ENCODE data around the gene RASSF3.
"Not testable (repeated sequence)": the region's sequence is repeated elsewhere in the genome, so short reads cannot be mapped to it uniquely, and the experiment has no call there.

RASSF3 gene

DNA sequence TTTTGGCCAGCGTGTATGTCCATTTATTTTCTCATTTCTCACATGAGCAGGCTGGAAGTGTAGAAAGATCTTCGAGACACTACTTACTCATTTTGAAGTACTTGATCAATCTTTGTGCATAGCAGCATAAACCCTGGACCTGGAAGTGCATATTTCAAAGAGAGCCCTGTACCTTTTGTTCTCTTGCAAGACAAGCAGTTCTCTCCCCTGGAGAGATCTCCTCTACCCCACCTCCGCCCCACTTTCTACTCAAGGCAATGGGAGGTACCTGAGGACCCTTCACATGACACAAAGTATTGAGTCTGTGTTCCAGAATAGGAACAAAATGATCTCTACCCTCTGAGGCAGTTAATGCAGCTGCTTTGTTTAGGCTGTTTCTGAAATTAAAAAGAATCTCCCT is 27.4 kb upstream of the RASSF3 start:
- Histone ChIP-seq H3K4me1 (ENCODE audit: insufficient read depth, poor library complexity, severe bottlenecking) (no peaks in the 10 kb centered on the region), H3K36me3 (ENCODE audit: low read depth) (no peaks in the 10 kb centered on the region), H3K27me3 (ENCODE audit: insufficient read depth, poor library complexity, severe bottlenecking) (no peaks in the 10 kb centered on the region), H3K4me3 (ENCODE audit: severe bottlenecking) (no peak overlapping the region), H3K9me3 (ENCODE audit: severe bottlenecking) (no peaks in the 10 kb centered on the region), H3K27ac (ENCODE audit: poor library complexity, severe bottlenecking) (no peak overlapping the region)
- DNase-seq (ENCODE audit: low spot score) (no peak), ATAC-seq (ENCODE audit: low read depth) (no peak)
- TF ChIP-seq, protein P1, sequence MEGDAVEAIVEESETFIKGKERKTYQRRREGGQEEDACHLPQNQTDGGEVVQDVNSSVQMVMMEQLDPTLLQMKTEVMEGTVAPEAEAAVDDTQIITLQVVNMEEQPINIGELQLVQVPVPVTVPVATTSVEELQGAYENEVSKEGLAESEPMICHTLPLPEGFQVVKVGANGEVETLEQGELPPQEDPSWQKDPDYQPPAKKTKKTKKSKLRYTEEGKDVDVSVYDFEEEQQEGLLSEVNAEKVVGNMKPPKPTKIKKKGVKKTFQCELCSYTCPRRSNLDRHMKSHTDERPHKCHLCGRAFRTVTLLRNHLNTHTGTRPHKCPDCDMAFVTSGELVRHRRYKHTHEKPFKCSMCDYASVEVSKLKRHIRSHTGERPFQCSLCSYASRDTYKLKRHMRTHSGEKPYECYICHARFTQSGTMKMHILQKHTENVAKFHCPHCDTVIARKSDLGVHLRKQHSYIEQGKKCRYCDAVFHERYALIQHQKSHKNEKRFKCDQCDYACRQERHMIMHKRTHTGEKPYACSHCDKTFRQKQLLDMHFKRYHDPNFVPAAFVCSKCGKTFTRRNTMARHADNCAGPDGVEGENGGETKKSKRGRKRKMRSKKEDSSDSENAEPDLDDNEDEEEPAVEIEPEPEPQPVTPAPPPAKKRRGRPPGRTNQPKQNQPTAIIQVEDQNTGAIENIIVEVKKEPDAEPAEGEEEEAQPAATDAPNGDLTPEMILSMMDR (IDR thresholded peaks at IDR 0.05; ENCODE audit: poor library complexity, severe bottlenecking) = no peak

DNA sequence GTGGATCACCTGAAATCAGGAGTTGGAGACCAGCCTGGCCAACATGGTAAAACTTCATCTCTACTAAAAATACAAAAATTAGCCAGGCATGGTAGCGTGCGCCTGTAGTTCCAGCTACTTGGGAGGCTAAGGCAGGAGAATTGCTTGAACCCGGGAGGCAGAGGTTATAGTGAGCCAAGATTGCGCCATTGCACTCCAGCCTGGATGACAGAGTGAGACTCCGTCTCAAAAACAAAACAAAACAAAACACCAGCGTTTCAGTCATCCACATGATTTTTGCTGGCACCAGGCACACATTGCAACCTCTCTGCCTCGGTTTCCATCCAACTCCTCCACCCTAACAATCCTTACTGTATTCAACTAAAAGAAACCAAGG is 26.9 kb upstream of the RASSF3 start:
- not testable (repeated sequence) for H3K4me1 ChIP-seq (ENCODE audit: insufficient read depth, poor library complexity, severe bottlenecking); DNase-seq (ENCODE audit: low spot score); H3K36me3 ChIP-seq (ENCODE audit: low read depth); H3K27me3 ChIP-seq (ENCODE audit: insufficient read depth, poor library complexity, severe bottlenecking); H3K9me3 ChIP-seq (ENCODE audit: severe bottlenecking); H3K27ac ChIP-seq (ENCODE audit: poor library complexity, severe bottlenecking); H3K4me3 ChIP-seq (ENCODE audit: severe bottlenecking); ATAC-seq (ENCODE audit: low read depth)

DNA sequence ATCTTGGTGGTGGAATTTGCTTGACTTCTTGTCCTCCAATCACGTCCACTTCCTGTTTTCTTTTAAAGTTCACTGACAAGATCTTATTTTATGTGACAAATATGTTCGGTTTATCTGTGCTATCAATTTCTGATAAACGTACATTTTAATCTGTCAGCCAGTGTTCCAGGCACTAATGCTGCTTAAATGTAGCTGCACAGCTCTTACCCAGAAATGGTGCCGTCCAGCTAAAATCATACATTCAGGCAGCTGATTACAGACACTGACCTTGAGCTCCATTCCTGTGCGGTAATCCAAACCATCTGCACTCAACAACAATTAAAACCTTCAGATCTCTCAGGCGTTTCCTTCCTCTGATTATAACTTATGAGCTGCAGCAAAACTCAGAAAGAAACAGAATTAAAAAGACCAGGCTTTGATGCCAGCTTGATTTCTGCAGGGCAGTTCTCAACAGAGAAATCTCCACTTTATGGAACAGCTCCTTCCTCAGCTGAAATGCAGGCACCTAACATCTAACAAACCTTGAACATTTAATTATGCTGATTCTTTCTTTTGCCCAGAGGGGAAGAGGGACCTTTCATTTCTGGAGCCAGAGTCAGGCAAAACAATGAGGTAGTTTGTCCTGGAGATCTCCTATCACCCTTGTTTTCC is 26.4 kb upstream of the RASSF3 start:
- Histone ChIP-seq H3K27me3 (ENCODE audit: insufficient read depth, poor library complexity, severe bottlenecking) (no peaks in the 10 kb centered on the region), H3K4me1 (ENCODE audit: insufficient read depth, poor library complexity, severe bottlenecking) (no peaks in the 10 kb centered on the region), H3K4me3 (ENCODE audit: severe bottlenecking) (no peak overlapping the region), H3K9me3 (ENCODE audit: severe bottlenecking) (no peaks in the 10 kb centered on the region), H3K27ac (ENCODE audit: poor library complexity, severe bottlenecking) (no peak overlapping the region), H3K36me3 (ENCODE audit: low read depth) (no peaks in the 10 kb centered on the region)
- DNase-seq (ENCODE audit: low spot score) (no peak), ATAC-seq (ENCODE audit: low read depth) (no peak)
- TF ChIP-seq, protein P1 (IDR thresholded peaks at IDR 0.05; ENCODE audit: poor library complexity, severe bottlenecking) = no peak

DNA sequence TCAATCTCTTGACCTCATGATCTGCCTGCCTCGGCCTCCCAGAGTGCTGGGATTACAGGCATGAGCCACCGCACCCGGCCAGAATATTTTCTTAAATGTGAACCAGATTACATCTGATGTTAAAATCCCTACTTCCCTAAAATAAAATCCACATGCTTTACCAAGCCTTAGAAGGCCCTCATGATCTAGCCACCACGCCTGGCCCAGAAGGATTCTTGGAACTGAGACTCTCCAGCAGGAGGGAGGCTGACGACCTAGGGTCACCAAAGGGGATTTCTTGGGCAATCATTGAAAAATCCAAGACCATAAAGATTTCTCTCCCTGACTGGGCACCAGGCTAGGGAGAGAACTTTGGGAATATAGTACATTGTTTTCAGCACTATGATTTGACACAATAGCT is 25.2 kb upstream of the RASSF3 start:
- H3K27me3 ChIP-seq (ENCODE audit: insufficient read depth, poor library complexity, severe bottlenecking) = no peaks in the 10 kb centered on the region
- TF ChIP-seq, protein P1 (IDR thresholded peaks at IDR 0.05; ENCODE audit: poor library complexity, severe bottlenecking) = no peak
- H3K36me3 ChIP-seq (ENCODE audit: low read depth) = no peaks in the 10 kb centered on the region
- no peak for DNase-seq (ENCODE audit: low spot score)
- no peaks in the 10 kb centered on the region for H3K9me3 ChIP-seq (ENCODE audit: severe bottlenecking)
- H3K4me1 ChIP-seq (ENCODE audit: insufficient read depth, poor library complexity, severe bottlenecking) = no peaks in the 10 kb centered on the region
- no peak overlapping the region for H3K27ac ChIP-seq (ENCODE audit: poor library complexity, severe bottlenecking)
- H3K4me3 ChIP-seq (ENCODE audit: severe bottlenecking) = no peak overlapping the region
- ATAC-seq (ENCODE audit: low read depth) = no peak

DNA sequence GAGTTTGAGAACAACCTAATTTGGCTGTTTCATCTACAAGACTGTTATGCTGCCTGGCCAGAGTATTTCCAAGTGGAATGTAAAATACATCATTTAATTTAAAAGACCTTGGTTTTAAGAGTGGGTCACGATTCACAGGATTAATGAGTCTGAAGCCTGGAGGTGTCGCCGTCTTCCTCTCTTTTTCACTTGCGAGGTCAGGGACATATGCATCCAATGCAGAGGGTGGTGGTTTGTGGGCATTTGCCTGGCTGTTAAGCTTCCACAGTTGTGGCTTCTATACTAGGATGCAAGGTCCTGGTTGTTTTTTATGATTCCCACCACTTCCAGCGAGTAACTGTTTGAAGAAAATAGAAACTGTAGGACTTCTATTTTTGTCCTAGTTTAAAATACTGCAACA is 22.8 kb upstream of the RASSF3 start:
- Histone ChIP-seq H3K27me3 (ENCODE audit: insufficient read depth, poor library complexity, severe bottlenecking) (no peaks in the 10 kb centered on the region), H3K9me3 (ENCODE audit: severe bottlenecking) (no peaks in the 10 kb centered on the region), H3K27ac (ENCODE audit: poor library complexity, severe bottlenecking) (no peak overlapping the region), H3K4me3 (ENCODE audit: severe bottlenecking) (no peak overlapping the region), H3K36me3 (ENCODE audit: low read depth) (no peaks in the 10 kb centered on the region), H3K4me1 (ENCODE audit: insufficient read depth, poor library complexity, severe bottlenecking) (no peaks in the 10 kb centered on the region)
- no peak for ATAC-seq (ENCODE audit: low read depth)
- no peak for DNase-seq (ENCODE audit: low spot score)
- TF ChIP-seq, protein P1 (IDR thresholded peaks at IDR 0.05; ENCODE audit: poor library complexity, severe bottlenecking) = no peak
